Mammary epithelial cell (primary cell): ENCODE results near the gene C14orf132.

Experiments used
- CTCF ChIP-seq, 2 donors: IDR thresholded peaks in 1 of 2; conservative IDR thresholded peaks in 1 of 2; 2 replicates each; pipeline ENCODE4 v1.5.1; 2011 to 2012; ENCODE audit warnings: inconsistent platforms in 2 of 2, low read length in 2 of 2, mild to moderate bottlenecking in 2 of 2, control low read depth in 1 of 2, low read depth in 1 of 2; ENCODE audit not compliant: insufficient read depth in 1 of 2; ENCODE audit errors: extremely low read depth in 1 of 2
- EZH2 ChIP-seq: IDR thresholded peaks from 2 replicates; pipeline ENCODE4 v1.6.1; 2012; ENCODE audit warnings: low read length, inconsistent platforms, borderline replicate concordance

GRCh38 chr14:96058576-96059200 lies 19.5 kb downstream of the C14orf132 start:
- TF ChIP-seq CTCF (conservative IDR thresholded peaks at IDR 0.05 in 1 of 2, IDR thresholded peaks at IDR 0.05 in 1 of 2; ENCODE audit: extremely low read depth in 1 of 2, insufficient read depth in 1 of 2, low read depth in 1 of 2, low read length in 2 of 2) (no peak), EZH2 (no peak)
